CD4-positive, alpha-beta memory T cell (primary cell): ENCODE data around the gene TMEM163. TPM values are rescaled to one million over a fixed set of nuclear protein-coding genes. Genes with fewer than 3 reads are reported as not detected.
A peak's percentile ranks its signal among the peaks of the same experiment; 100 is the strongest.

Source experiments
- CTCF ChIA-PET: fragments of 350-600 bp; sonication (Branson Sonifier 250); formaldehyde crosslinking; loops from one replicate; lab custom pipeline; 2021; ENCODE audit warnings: inconsistent platforms; ENCODE audit not compliant: partially characterized antibody; lab: Charles Lee
- POLR2A ChIA-PET: fragments of 350-600 bp; sonication (Branson Sonifier 250); formaldehyde crosslinking; loops from one replicate; lab custom pipeline; 2021; ENCODE audit not compliant: partially characterized antibody; lab: Charles Lee
- DNase-seq, 5 donors: peaks; one replicate each; pipeline versions ENCODE4 v3.0.0 to v3.0.0-alpha.2; 2020 to 2022; ENCODE audit warnings: mixed read lengths in 1 of 5
- H3K27ac ChIP-seq: one replicate; pipeline ENCODE4 v1.7.0; 2013; ENCODE audit warnings: low read depth, low read length
- H3K27me3 ChIP-seq: 2 replicates; pipeline ENCODE4 v1.7.0; 2013; ENCODE audit warnings: mild to moderate bottlenecking, low read length, moderate library complexity; ENCODE audit not compliant: insufficient read depth
- H3K36me3 ChIP-seq: 2 replicates; pipeline ENCODE4 v1.7.0; 2013; ENCODE audit warnings: mild to moderate bottlenecking, low read length, moderate library complexity; ENCODE audit not compliant: insufficient read depth
- H3K4me1 ChIP-seq: 2 replicates; pipeline ENCODE4 v1.7.0; 2013; ENCODE audit warnings: mild to moderate bottlenecking, low read length, moderate library complexity; ENCODE audit not compliant: insufficient read depth
- H3K4me3 ChIP-seq, 2 donors: one replicate each; pipeline ENCODE4 v1.7.0; 2013; ENCODE audit warnings: low read length in 2 of 2, mild to moderate bottlenecking in 1 of 2
- H3K9me3 ChIP-seq, 2 donors: one replicate each; pipeline ENCODE4 v1.7.0; 2013; ENCODE audit warnings: low read length in 2 of 2, control low read depth in 1 of 2; ENCODE audit not compliant: control insufficient read depth in 1 of 2
- H3K27ac Mint-ChIP-seq, 7 donors: one replicate each; pipeline ENCODE4 v1.8.0; 2020 to 2021; ENCODE audit warnings: mixed read lengths in 7 of 7, mild to moderate bottlenecking in 6 of 7, inconsistent platforms in 3 of 7, moderate library complexity in 3 of 7
- H3K27me3 Mint-ChIP-seq, 2 donors: one replicate each; pipeline ENCODE4 v1.8.0; 2020 to 2021; ENCODE audit warnings: mixed read lengths in 2 of 2
- H3K36me3 Mint-ChIP-seq, 2 donors: one replicate each; pipeline ENCODE4 v1.8.0; 2020 to 2021; ENCODE audit warnings: mixed read lengths in 2 of 2, inconsistent platforms in 1 of 2, mild to moderate bottlenecking in 1 of 2
- H3K4me1 Mint-ChIP-seq, 4 donors: one replicate each; pipeline ENCODE4 v1.8.0; 2020 to 2021; ENCODE audit warnings: mixed read lengths in 4 of 4, mild to moderate bottlenecking in 1 of 4
- H3K4me3 Mint-ChIP-seq, 8 donors: one replicate each; pipeline ENCODE4 v1.8.0; 2020 to 2021; ENCODE audit warnings: mixed read lengths in 8 of 8, mild to moderate bottlenecking in 7 of 8, moderate library complexity in 6 of 8, inconsistent platforms in 3 of 8
- H3K9me3 Mint-ChIP-seq, 8 donors: one replicate each; pipeline ENCODE4 v1.8.0; 2020 to 2021; ENCODE audit warnings: mixed read lengths in 8 of 8, mild to moderate bottlenecking in 5 of 8, inconsistent platforms in 3 of 8, moderate library complexity in 1 of 8
- intact Hi-C: fragments of 100-400 bp; cut with micrococcal nuclease; formaldehyde crosslinking; loops from one replicate; pipeline ENCODE4 v1.15.1; 2023
- polyA plus RNA-seq, 2 donors: library from polyadenylated mRNA; unstranded; fragments of 300-500 nt; fragmentation: Illumina TruSeq; gene quantifications; one replicate each; pipeline ENCODE4 v1.2.3, GENCODE V29; 2021
- total RNA-seq, 2 experiments: library from RNA; stranded (reverse); gene quantifications; one replicate each; pipeline ENCODE4 v1.2.3, GENCODE V29; 2021

Gene TMEM163
- total and polyA plus RNA-seq, 4 experiments from 2014 or later = 0.47 TPM; not detected in 3

DNA sequence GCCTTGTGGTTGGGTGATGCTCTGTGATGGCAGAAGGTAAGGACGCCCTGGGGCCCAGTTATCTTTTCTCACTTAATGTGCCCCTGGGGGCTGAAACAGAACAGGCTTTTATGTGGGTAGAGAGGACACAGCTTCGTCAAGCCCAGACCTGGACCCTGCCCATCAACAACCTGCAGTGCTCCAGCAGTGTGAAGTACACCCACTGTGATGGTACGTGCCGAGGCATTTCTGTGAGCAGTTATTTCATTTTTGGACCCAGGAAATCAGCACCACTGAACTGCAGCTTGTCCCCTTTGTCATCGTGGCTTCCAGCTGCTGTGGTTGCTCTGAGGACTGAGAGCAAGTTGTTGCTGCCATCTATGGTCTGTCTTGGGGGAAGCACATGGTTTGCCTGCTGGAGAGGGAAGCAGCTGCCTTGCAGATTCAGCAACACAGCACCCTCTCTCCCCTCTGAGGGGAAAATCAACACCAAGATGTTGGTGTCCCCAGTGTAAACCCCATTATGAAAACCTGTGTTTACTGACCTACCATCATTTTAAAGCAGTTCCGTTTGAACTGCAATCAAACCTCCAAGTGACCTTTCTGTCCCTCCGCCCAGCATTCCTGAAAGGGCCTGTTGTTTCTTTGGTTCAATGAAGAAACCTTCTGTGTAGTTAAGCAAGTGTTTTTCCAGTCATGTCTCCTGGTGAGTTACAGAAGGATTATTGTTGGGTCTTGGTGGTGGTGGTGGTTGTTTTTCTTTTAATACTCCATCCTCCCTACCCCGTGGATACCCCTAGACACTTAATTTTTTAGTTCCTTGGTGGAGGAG, 306.8 kb downstream of the TMEM163 start:
- peaks cover 7 to 23% of the 10 kb centered on the region in 2 donors for H3K36me3 Mint-ChIP-seq
- intact Hi-C loops = loop anchor here (1.0 to 5.0 kb wide), 4 partner anchors 168 to 526 kb away; no protein-coding TSS in a partner anchor
- H3K4me1 ChIP-seq = peaks cover 51% of the 10 kb centered on the region
- H3K27me3 Mint-ChIP-seq = no peaks in the 10 kb centered on the region
- no peaks in the 10 kb centered on the region for H3K27me3 ChIP-seq
- H3K9me3 ChIP-seq = no peaks in the 10 kb centered on the region
- ChIA-PET CTCF (interaction anchor here (0.6 to 5.9 kb wide), 53 partner anchors 8 to 568 kb away, joined by 3 to 173 read pairs (median 4); no protein-coding TSS in a partner anchor), POLR2A (interaction anchor here (0.9 to 3.6 kb wide), 6 partner anchors 9 to 292 kb away, joined by 3 to 58 read pairs (median 4); no protein-coding TSS in a partner anchor)
- H3K4me1 Mint-ChIP-seq = peaks cover 48 to 56% (median 54%) of the 10 kb centered on the region in 4 donors
- no peak overlapping the region for H3K4me3 ChIP-seq
- H3K4me3 Mint-ChIP-seq = peak overlapping the region in 4 of 8 donors; percentile 6 to 18 (median 14)
- H3K36me3 ChIP-seq = peaks cover 11% of the 10 kb centered on the region
- peak; percentile 68 to 77 (median 73) for DNase-seq
- H3K27ac Mint-ChIP-seq = peak overlapping the region in 6 of 7 donors; percentile 36 to 83 (median 56)
- no peak overlapping the region for H3K27ac ChIP-seq
- no peaks in the 10 kb centered on the region for H3K9me3 Mint-ChIP-seq

DNA sequence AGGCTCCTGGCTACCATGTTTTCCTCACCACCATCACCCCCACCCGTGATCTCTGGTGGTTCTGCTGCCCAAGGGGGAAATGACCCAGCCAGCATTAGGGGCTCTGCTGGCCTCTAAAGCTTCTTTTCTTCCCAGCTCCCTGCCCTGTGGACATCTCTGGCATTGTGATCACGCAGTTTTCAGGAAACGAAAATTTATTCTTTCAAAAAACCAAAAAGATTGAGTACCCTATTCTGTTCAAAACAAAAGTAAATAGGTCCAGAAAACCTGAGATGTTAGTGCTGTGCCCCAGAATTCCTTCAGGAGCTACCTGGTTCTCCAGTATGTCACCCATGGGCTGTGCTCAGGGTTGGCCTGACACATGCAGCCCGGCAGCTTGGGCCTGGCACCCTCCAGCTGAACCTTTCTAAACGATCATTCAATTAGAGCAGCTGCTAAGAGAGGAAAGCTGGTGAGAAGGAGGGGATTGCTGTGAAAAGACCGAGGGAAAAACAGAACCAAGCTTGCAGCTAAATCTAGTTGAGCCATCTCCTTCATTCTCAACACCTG, 307.4 kb downstream of the TMEM163 start:
- H3K27me3 ChIP-seq = no peaks in the 10 kb centered on the region
- H3K4me1 Mint-ChIP-seq = peaks cover 50 to 63% (median 56%) of the 10 kb centered on the region in 4 donors
- no peaks in the 10 kb centered on the region for H3K9me3 ChIP-seq
- H3K36me3 ChIP-seq = peaks cover 11% of the 10 kb centered on the region
- H3K27ac Mint-ChIP-seq = peak overlapping the region; percentile 36 to 88 (median 63)
- H3K4me3 ChIP-seq = no peak overlapping the region
- no peak for DNase-seq
- peaks cover 51% of the 10 kb centered on the region for H3K4me1 ChIP-seq
- no peak overlapping the region for H3K27ac ChIP-seq
- H3K4me3 Mint-ChIP-seq = peak overlapping the region in 4 of 8 donors; percentile 6 to 41 (median 21)
- POLR2A ChIA-PET = interaction anchor here (0.9 to 3.6 kb wide), 5 partner anchors 9 to 291 kb away, joined by 3 to 58 read pairs (median 4); no protein-coding TSS in a partner anchor
- intact Hi-C loops = loop anchor here (5.0 kb wide), 1 partner anchor 204 kb away; no protein-coding TSS in a partner anchor
- H3K9me3 Mint-ChIP-seq = no peaks in the 10 kb centered on the region
- H3K27me3 Mint-ChIP-seq = no peaks in the 10 kb centered on the region
- peaks cover 8 to 25% of the 10 kb centered on the region in 2 donors for H3K36me3 Mint-ChIP-seq
- CTCF ChIA-PET = interaction anchor here (0.6 to 5.9 kb wide), 51 partner anchors 8 to 567 kb away, joined by 3 to 173 read pairs (median 4); no protein-coding TSS in a partner anchor

DNA sequence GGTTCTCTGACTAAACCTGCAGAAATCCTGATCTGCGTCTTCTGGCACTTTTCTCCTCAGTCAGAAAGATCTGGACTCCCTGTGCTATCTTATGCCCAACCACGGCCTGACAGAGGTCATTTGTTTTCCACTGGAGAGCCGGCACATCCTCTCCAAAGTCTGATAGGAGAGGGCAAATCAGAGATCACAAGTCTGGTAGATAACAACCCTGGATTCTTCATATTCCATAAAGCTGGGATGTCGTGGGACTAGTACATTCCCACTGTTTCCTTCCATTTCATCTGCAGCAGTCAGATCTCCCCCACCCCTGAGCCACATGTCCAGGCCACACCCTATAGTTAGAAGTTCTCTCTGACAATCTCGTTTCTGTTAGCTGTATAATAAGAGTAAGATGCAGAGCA, 308.0 kb downstream of the TMEM163 start:
- ChIA-PET CTCF (interaction anchor here (0.8 to 5.9 kb wide), 23 partner anchors 10 to 525 kb away, joined by 3 to 173 read pairs (median 7); no protein-coding TSS in a partner anchor), POLR2A (interaction anchor here (1.4 to 3.6 kb wide), 4 partner anchors 10 to 290 kb away, joined by 3 to 58 read pairs (median 4); no protein-coding TSS in a partner anchor)
- no peak overlapping the region for H3K4me3 ChIP-seq
- peak overlapping the region in 3 of 8 donors; percentile 31 to 52 (median 33) for H3K4me3 Mint-ChIP-seq
- peaks cover 11% of the 10 kb centered on the region for H3K36me3 ChIP-seq
- no peaks in the 10 kb centered on the region for H3K27me3 ChIP-seq
- H3K27ac ChIP-seq = no peak overlapping the region
- DNase-seq = no peak
- no peaks in the 10 kb centered on the region for H3K27me3 Mint-ChIP-seq
- H3K9me3 ChIP-seq = no peaks in the 10 kb centered on the region
- H3K36me3 Mint-ChIP-seq = peaks cover 11 to 27% of the 10 kb centered on the region in 2 donors
- H3K27ac Mint-ChIP-seq = peak overlapping the region; percentile 52 to 88 (median 72)
- peaks cover 51% of the 10 kb centered on the region for H3K4me1 ChIP-seq
- H3K9me3 Mint-ChIP-seq = no peaks in the 10 kb centered on the region
- H3K4me1 Mint-ChIP-seq = peaks cover 50 to 64% (median 57%) of the 10 kb centered on the region in 4 donors
- intact Hi-C loops = loop anchor here (5.0 kb wide), 1 partner anchor 204 kb away; no protein-coding TSS in a partner anchor

DNA sequence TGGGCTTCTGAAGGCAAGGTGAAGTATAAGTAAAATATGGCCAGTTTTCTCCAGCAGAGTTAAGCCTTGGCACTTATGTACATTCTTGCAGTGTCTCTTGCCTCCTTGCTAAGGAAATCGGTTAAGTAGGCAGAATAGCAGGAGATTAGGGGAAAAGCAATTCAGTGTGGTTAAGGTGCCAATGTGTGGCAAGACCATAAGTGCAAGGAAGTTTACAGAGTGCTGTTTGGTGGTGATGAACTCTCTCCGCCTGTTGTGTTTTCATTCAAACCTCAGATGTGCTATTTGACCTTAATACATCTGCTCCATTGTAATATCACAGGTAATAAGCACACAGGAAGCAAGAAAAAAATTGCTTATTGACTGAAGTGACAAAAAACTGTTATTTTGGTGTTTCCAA, 308.8 kb downstream of the TMEM163 start:
- no peaks in the 10 kb centered on the region for H3K9me3 ChIP-seq
- DNase-seq = peak in 1 of 5 donors; percentile 16
- peaks cover 11% of the 10 kb centered on the region for H3K36me3 ChIP-seq
- peak overlapping the region in 5 of 7 donors; percentile 10 to 81 (median 14) for H3K27ac Mint-ChIP-seq
- CTCF ChIA-PET = interaction anchor here (1.8 to 5.9 kb wide), 7 partner anchors 10 to 524 kb away, joined by 5 to 173 read pairs (median 14); no protein-coding TSS in a partner anchor
- no peaks in the 10 kb centered on the region for H3K27me3 ChIP-seq
- no peaks in the 10 kb centered on the region for H3K9me3 Mint-ChIP-seq
- H3K4me1 ChIP-seq = peaks cover 51% of the 10 kb centered on the region
- intact Hi-C loops = loop anchor here (5.0 kb wide), 1 partner anchor 203 kb away; no protein-coding TSS in a partner anchor
- POLR2A ChIA-PET = interaction anchor here (3.6 kb wide), 1 partner anchor 290 kb away, joined by 58 read pairs; no protein-coding TSS in a partner anchor
- no peak overlapping the region for H3K4me3 ChIP-seq
- H3K4me3 Mint-ChIP-seq = peak overlapping the region in 5 of 8 donors; percentile 13 to 62 (median 45)
- H3K36me3 Mint-ChIP-seq = peaks cover 11 to 29% of the 10 kb centered on the region in 2 donors
- peaks cover 50 to 69% (median 57%) of the 10 kb centered on the region in 4 donors for H3K4me1 Mint-ChIP-seq
- no peaks in the 10 kb centered on the region for H3K27me3 Mint-ChIP-seq
- H3K27ac ChIP-seq = no peak overlapping the region

DNA sequence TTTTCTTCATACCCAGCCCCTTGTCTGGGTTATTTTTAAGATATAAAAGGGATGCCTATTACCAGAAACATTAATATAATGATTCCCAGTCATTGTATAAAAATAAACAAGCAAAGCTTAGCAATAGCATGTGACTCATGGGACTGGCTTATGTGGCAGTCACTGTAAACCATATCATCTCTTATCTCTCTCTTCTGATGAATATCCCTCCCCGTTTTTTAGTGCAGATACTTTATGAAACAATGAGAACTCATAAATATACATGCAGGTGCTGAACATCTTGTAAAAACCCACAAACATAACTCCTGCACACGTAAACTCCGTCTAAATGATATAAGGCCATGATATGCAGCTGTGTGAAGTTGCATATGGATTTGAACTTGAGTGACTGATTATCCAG, 310.0 kb downstream of the TMEM163 start:
- no peaks in the 10 kb centered on the region for H3K9me3 ChIP-seq
- ChIA-PET CTCF (interaction anchor here (0.8 to 2.0 kb wide), 3 partner anchors 163 to 522 kb away, joined by 3 to 9 read pairs (median 9); no protein-coding TSS in a partner anchor), POLR2A (interaction anchor here (0.9 to 1.4 kb wide), 5 partner anchors 127 to 289 kb away, joined by 3 to 8 read pairs (median 3); no protein-coding TSS in a partner anchor)
- H3K27me3 ChIP-seq = no peaks in the 10 kb centered on the region
- Mint-ChIP-seq H3K4me1 (peaks cover 50 to 69% (median 62%) of the 10 kb centered on the region in 4 donors), H3K27ac (peak overlapping the region in 5 of 7 donors; percentile 36 to 87 (median 43)), H3K4me3 (peak overlapping the region in 3 of 8 donors; percentile 29 to 58 (median 51)), H3K36me3 (peaks cover 17 to 29% of the 10 kb centered on the region in 2 donors), H3K9me3 (no peaks in the 10 kb centered on the region), H3K27me3 (no peaks in the 10 kb centered on the region)
- H3K27ac ChIP-seq = no peak overlapping the region
- intact Hi-C loops = no loop called here
- H3K4me1 ChIP-seq = peaks cover 51% of the 10 kb centered on the region
- no peak overlapping the region for H3K4me3 ChIP-seq
- no peak for DNase-seq
- H3K36me3 ChIP-seq = peaks cover 3% of the 10 kb centered on the region

DNA sequence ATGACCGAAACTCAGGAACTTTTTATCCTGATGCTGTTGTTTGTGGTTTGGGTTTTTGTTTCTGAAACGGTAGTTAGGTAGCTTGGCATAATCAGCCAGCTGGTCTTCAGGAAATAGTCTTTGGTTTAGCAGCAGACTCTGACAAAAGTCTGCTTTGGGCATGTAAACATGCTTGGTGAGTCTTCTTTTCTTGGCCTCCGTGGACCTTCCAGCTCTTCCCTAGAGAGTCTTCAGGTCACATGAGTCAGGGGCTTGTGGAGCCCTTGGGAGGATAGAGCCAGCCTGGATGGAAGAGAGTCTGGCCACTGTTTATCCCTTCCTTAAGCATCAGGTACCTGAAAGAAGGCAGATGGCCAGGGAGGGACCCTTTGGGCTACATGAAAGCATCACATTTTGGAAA, 310.4 kb downstream of the TMEM163 start:
- DNase-seq = no peak
- H3K27ac ChIP-seq = no peak overlapping the region
- H3K9me3 Mint-ChIP-seq = no peaks in the 10 kb centered on the region
- peak overlapping the region in 5 of 7 donors; percentile 41 to 87 (median 71) for H3K27ac Mint-ChIP-seq
- H3K27me3 Mint-ChIP-seq = no peaks in the 10 kb centered on the region
- H3K4me3 ChIP-seq = no peak overlapping the region
- peaks cover 20 to 29% of the 10 kb centered on the region in 2 donors for H3K36me3 Mint-ChIP-seq
- no peaks in the 10 kb centered on the region for H3K9me3 ChIP-seq
- peaks cover 51% of the 10 kb centered on the region for H3K4me1 ChIP-seq
- peaks cover 4% of the 10 kb centered on the region for H3K36me3 ChIP-seq
- POLR2A ChIA-PET = interaction anchor here (0.9 to 1.4 kb wide), 5 partner anchors 126 to 288 kb away, joined by 3 to 8 read pairs (median 3); no protein-coding TSS in a partner anchor
- CTCF ChIA-PET = interaction anchor here (0.8 to 2.0 kb wide), 3 partner anchors 163 to 521 kb away, joined by 3 to 9 read pairs (median 9); no protein-coding TSS in a partner anchor
- no peaks in the 10 kb centered on the region for H3K27me3 ChIP-seq
- H3K4me1 Mint-ChIP-seq = peaks cover 50 to 69% (median 63%) of the 10 kb centered on the region in 4 donors
- H3K4me3 Mint-ChIP-seq = peak overlapping the region in 4 of 8 donors; percentile 44 to 58 (median 52)
- intact Hi-C loops = no loop called here
